Loucy (cell line): ENCODE measurements around the gene SNRNP70.

ENCODE experiments used
- H2AFZ ChIP-seq: fragments of 200-600 bp; sonication (generic); 2 replicates; pipeline ENCODE4 v1.6.0; 2016; ENCODE audit warnings: antibody characterized with exemption, mild to moderate bottlenecking, low read length, moderate library complexity
- H3F3A ChIP-seq: fragments of 200-600 bp; 2 replicates; pipeline ENCODE4 v1.6.0; 2016; ENCODE audit warnings: antibody characterized with exemption, low read depth, mild to moderate bottlenecking
- H3K27me3 ChIP-seq: fragments of 200-600 bp; sonication (generic); 2 replicates; pipeline ENCODE4 v1.6.1; 2014; ENCODE audit warnings: low read length, mild to moderate bottlenecking; ENCODE audit not compliant: insufficient read depth, poor library complexity, severe bottlenecking
- H3K36me3 ChIP-seq: fragments of 200-600 bp; sonication (generic); 2 replicates; pipeline ENCODE4 v1.6.1; 2016; ENCODE audit warnings: low read length; ENCODE audit not compliant: insufficient read depth
- H3K4me1 ChIP-seq: fragments of 200-600 bp; sonication (generic); 2 replicates; pipeline ENCODE4 v1.5.1; 2014; ENCODE audit warnings: low read length, mild to moderate bottlenecking; ENCODE audit not compliant: insufficient read depth, poor library complexity, severe bottlenecking
- H3K4me2 ChIP-seq: fragments of 200-600 bp; sonication (generic); 2 replicates; pipeline ENCODE4 v1.6.0; 2014; ENCODE audit warnings: antibody characterized with exemption, low read length, low read depth, mild to moderate bottlenecking; ENCODE audit not compliant: poor library complexity, severe bottlenecking
- H3K4me3 ChIP-seq: fragments of 200-600 bp; sonication (generic); 2 replicates; pipeline ENCODE4 v1.5.1; 2014; ENCODE audit warnings: low read length, mild to moderate bottlenecking, mixed read lengths; ENCODE audit not compliant: poor library complexity, severe bottlenecking
- H3K79me2 ChIP-seq: fragments of 200-600 bp; sonication (generic); 2 replicates; pipeline ENCODE4 v1.6.1; 2014; ENCODE audit warnings: low read length; ENCODE audit not compliant: insufficient read depth
- H3K9ac ChIP-seq: fragments of 200-600 bp; sonication (generic); 2 replicates; pipeline ENCODE4 v1.6.0; 2014; ENCODE audit warnings: mild to moderate bottlenecking, low read depth, low read length, moderate library complexity; ENCODE audit not compliant: poor library complexity, severe bottlenecking
- H3K9me2 ChIP-seq: fragments of 200-600 bp; sonication (generic); replicated peaks from 2 replicates; pipeline ENCODE4 v1.6.1; 2016; ENCODE audit warnings: low read depth, low read length, mixed read lengths
- H3K9me3 ChIP-seq: fragments of 200-600 bp; sonication (generic); 2 replicates; pipeline ENCODE4 v1.6.1; 2014; ENCODE audit warnings: mild to moderate bottlenecking, antibody characterized with exemption, low read length, low read depth; ENCODE audit not compliant: insufficient read depth
- H4K20me1 ChIP-seq: fragments of 200-600 bp; sonication (generic); 2 replicates; pipeline ENCODE4 v1.6.0; 2014; ENCODE audit warnings: antibody characterized with exemption, low read length, mild to moderate bottlenecking; ENCODE audit not compliant: insufficient read depth, poor library complexity, severe bottlenecking
- EZH2phosphoT487 ChIP-seq: fragments of 200-600 bp; IDR thresholded peaks from 2 replicates; pipeline ENCODE4 v1.6.1; 2018; ENCODE audit warnings: antibody characterized with exemption, mild to moderate bottlenecking, moderate library complexity, borderline replicate concordance
- TF ChIP-seq, protein P1 (sequence below): fragments of 200-600 bp; sonication (generic); conservative IDR thresholded peaks from 2 replicates; pipeline ENCODE4 v1.5.1; 2014; ENCODE audit warnings: mild to moderate bottlenecking, antibody characterized with exemption, low read length

The SNRNP70 gene

DNA sequence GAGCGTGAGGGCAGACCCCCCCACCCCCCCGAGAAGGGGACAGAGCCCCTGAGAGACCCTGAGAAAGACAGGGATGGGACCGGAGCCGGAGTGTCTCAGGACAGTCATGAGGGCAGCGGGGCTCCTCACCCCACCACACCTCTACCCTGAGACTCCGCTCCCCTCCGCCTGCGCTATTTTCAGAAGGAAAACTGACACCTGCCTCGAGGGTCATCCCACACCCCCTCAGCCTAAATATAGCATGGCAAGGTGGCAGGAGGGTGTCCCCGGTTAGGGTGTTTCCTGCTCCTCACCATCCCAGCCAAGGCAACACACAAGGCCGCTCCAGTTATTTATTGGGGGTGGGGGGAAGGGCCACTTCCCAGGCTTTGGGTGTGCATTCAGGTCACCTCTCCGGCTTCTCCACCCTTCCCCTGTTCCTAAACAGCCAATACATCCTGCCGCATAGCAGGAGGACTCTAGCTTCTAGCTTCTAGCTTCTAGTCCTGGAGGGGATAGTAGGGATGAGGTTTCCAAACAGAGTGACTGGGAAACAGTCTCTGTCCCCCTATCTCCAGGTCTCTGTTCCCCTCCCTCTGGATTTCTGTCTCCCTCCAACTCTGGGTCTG lies 19.2 kb upstream of the SNRNP70 start:
- Histone ChIP-seq H3K4me3 (no peak overlapping the region), H3K4me2 (no peak overlapping the region), H3K27me3 (no peaks in the 10 kb centered on the region), H4K20me1 (no peaks in the 10 kb centered on the region), H3K36me3 (no peaks in the 10 kb centered on the region), H3K9ac (no peak overlapping the region), H3K79me2 (no peaks in the 10 kb centered on the region), H2AFZ (no peak overlapping the region), H3F3A (no peaks in the 10 kb centered on the region), H3K4me1 (no peaks in the 10 kb centered on the region), H3K9me3 (no peaks in the 10 kb centered on the region), H3K9me2 (no peaks in the 10 kb centered on the region)
- TF ChIP-seq, protein P1, sequence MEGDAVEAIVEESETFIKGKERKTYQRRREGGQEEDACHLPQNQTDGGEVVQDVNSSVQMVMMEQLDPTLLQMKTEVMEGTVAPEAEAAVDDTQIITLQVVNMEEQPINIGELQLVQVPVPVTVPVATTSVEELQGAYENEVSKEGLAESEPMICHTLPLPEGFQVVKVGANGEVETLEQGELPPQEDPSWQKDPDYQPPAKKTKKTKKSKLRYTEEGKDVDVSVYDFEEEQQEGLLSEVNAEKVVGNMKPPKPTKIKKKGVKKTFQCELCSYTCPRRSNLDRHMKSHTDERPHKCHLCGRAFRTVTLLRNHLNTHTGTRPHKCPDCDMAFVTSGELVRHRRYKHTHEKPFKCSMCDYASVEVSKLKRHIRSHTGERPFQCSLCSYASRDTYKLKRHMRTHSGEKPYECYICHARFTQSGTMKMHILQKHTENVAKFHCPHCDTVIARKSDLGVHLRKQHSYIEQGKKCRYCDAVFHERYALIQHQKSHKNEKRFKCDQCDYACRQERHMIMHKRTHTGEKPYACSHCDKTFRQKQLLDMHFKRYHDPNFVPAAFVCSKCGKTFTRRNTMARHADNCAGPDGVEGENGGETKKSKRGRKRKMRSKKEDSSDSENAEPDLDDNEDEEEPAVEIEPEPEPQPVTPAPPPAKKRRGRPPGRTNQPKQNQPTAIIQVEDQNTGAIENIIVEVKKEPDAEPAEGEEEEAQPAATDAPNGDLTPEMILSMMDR, result no peak
- no peak for TF ChIP-seq EZH2phosphoT487

DNA sequence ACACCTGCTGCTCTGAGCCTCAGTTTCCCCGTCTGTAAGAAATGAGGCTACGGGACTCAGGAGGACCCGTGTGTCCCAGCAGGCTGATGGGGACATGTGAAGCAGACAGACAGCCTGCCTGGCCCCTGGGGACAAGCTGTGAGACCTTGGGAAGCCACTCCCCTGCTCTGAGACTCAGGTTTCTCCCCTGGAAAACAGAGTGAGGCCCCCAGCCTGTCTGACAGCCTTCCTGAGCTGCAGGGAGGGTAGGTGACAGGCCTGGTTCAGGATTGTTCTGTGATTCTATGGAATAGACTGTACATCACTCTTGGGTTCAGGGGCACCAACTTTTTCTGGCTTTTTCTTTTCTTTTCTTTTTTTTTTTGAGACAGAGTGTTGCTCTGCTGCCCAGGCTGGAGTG lies 17.7 kb upstream of the SNRNP70 start:
- no peak overlapping the region for H3K4me3 ChIP-seq
- H4K20me1 ChIP-seq, result no peaks in the 10 kb centered on the region
- no peaks in the 10 kb centered on the region for H3K4me1 ChIP-seq
- H3K27me3 ChIP-seq, result no peaks in the 10 kb centered on the region
- H3K4me2 ChIP-seq, result no peak overlapping the region
- H3K79me2 ChIP-seq, result no peaks in the 10 kb centered on the region
- no peaks in the 10 kb centered on the region for H3K9me3 ChIP-seq
- H3K36me3 ChIP-seq, result no peaks in the 10 kb centered on the region
- H3K9me2 ChIP-seq, result no peaks in the 10 kb centered on the region
- TF ChIP-seq, protein P1, result no peak
- TF ChIP-seq EZH2phosphoT487, result no peak
- H3K9ac ChIP-seq, result no peak overlapping the region
- no peaks in the 10 kb centered on the region for H3F3A ChIP-seq
- no peak overlapping the region for H2AFZ ChIP-seq

DNA sequence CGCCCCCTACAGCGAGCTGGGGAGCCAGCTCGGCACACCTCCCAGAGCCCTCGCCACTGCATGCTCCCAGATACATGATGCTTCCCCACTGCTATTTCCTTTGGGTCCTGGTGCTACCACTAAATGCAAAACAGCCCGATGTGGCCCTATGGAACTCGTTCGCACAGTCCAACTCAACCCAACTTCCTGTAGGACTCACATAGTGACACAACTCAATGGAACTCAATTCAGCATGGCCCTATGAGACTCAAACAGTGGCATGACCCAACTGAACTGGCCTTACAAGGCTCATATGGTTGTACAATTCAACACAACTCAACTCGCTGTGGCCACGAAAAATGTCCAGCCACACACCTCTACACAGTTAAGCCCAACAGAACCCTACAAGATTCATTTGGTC lies 16.2 kb upstream of the SNRNP70 start:
- H3K9me3 ChIP-seq, result no peaks in the 10 kb centered on the region
- no peak for TF ChIP-seq EZH2phosphoT487
- TF ChIP-seq, protein P1, result no peak

More for the DNA sequence above, 16.2 kb upstream of the SNRNP70 start:
- H3K4me1 ChIP-seq, result no peaks in the 10 kb centered on the region
- no peaks in the 10 kb centered on the region for H3K36me3 ChIP-seq
- H3K4me3 ChIP-seq, result no peak overlapping the region
- H3K9me2 ChIP-seq, result no peaks in the 10 kb centered on the region
- H3K9ac ChIP-seq, result no peak overlapping the region
- H3K79me2 ChIP-seq, result no peaks in the 10 kb centered on the region
- no peak overlapping the region for H3K4me2 ChIP-seq
- H3K27me3 ChIP-seq, result no peaks in the 10 kb centered on the region
- no peaks in the 10 kb centered on the region for H4K20me1 ChIP-seq
- H2AFZ ChIP-seq, result no peak overlapping the region
- H3F3A ChIP-seq, result no peaks in the 10 kb centered on the region
